Epithelial cell of proximal tubule (primary cell): ENCODE measurements around the gene GAB3. TPM values are rescaled to one million over a fixed set of nuclear protein-coding genes. Genes with fewer than 3 reads are reported as not detected.
"Not testable (repeated sequence)": the region's sequence is repeated elsewhere in the genome, so short reads cannot be mapped to it uniquely, and the experiment has no call there.

Source experiments
- DNase-seq: peaks from one replicate; pipeline ENCODE4 v3.0.0-alpha.2; 2011; ENCODE audit warnings: low read depth
- H3K4me3 ChIP-seq: 2 replicates; pipeline ENCODE4 v1.5.1; 2011; ENCODE audit warnings: low read depth, mild to moderate bottlenecking, low read length
- CTCF ChIP-seq: conservative IDR thresholded peaks from 2 replicates; pipeline ENCODE4 v1.5.1; 2012; ENCODE audit warnings: low read depth, mild to moderate bottlenecking, low read length
- total RNA-seq: library from RNA; depleted of rRNA; stranded (reverse); fragments of >200 nt; gene quantifications from 2 replicates; pipeline ENCODE4 v1.2.3, GENCODE V29; 2015

The GAB3 gene
- total RNA-seq, 1 donor from 2014 or later: not detected

- DNase-seq: no peak
- H3K4me3 ChIP-seq: no peak overlapping the region
- TF ChIP-seq CTCF: no peak
Measured at GRCh38 chrX:154652311-154653047, 98.4 kb downstream of the GAB3 start.

GRCh38 chrX:154650221-154650510 is 100.7 kb downstream of the GAB3 start:
- H3K4me3 ChIP-seq: no peak overlapping the region
- TF ChIP-seq CTCF: no peak
- DNase-seq: no peak

- no peak for DNase-seq
- H3K4me3 ChIP-seq: no peak overlapping the region
- no peak for TF ChIP-seq CTCF
Measured at GRCh38 chrX:154649503-154650220, 101.2 kb downstream of the GAB3 start.

GRCh38 chrX:154648931-154649330 is 101.9 kb downstream of the GAB3 start:
- no peak overlapping the region for H3K4me3 ChIP-seq
- DNase-seq: no peak
- no peak for TF ChIP-seq CTCF

- DNase-seq: not testable (repeated sequence)
Measured at GRCh38 chrX:154645745-154646378, 105.0 kb downstream of the GAB3 start.

GRCh38 chrX:154643708-154644107 is 107.2 kb downstream of the GAB3 start:
- H3K4me3 ChIP-seq, DNase-seq: not testable (repeated sequence)

More at GRCh38 chrX:154645745-154646378, 105.0 kb downstream of the GAB3 start:
- not testable (repeated sequence) for H3K4me3 ChIP-seq

- not testable (repeated sequence) for H3K4me3 ChIP-seq, DNase-seq
Measured at GRCh38 chrX:154641740-154642139, 109.1 kb downstream of the GAB3 start.

GRCh38 chrX:154633661-154634060 is 117.2 kb downstream of the GAB3 start:
- not testable (repeated sequence) for DNase-seq, H3K4me3 ChIP-seq

- not testable (repeated sequence) for DNase-seq, H3K4me3 ChIP-seq
Measured at GRCh38 chrX:154630949-154631348, 119.9 kb downstream of the GAB3 start.

- DNase-seq, H3K4me3 ChIP-seq: not testable (repeated sequence)
Measured at GRCh38 chrX:154628960-154629359, 121.9 kb downstream of the GAB3 start.

Other genes starting within 250 kb of the GAB3 start
- 24.8 and 31.8 TPM in 2 replicates for gene FAM3A, start 234.8 kb downstream of the GAB3 start, total RNA-seq
- 70.5 and 84.1 TPM in 2 replicates for gene G6PD, start 204.2 kb downstream of the GAB3 start, total RNA-seq
- 15.8 and 21.4 TPM in 2 replicates for gene IKBKG, start 203.5 kb downstream of the GAB3 start, total RNA-seq
- gene CTAG1A, start 165.9 kb downstream of the GAB3 start, total RNA-seq: not detected in 2 replicates
- not detected in 2 replicates for gene CTAG1B, start 131.8 kb downstream of the GAB3 start, total RNA-seq
- gene CTAG2, start 97.5 kb downstream of the GAB3 start, total RNA-seq: not detected in 2 replicates
- 41.2 and 66.1 TPM in 2 replicates for gene DKC1, start 11.8 kb upstream of the GAB3 start, total RNA-seq
- 9.2 and 10.3 TPM in 2 replicates for gene MPP1, start 54.4 kb upstream of the GAB3 start, total RNA-seq
- not detected in 2 replicates for gene SMIM9, start 83.6 kb upstream of the GAB3 start, total RNA-seq
- gene F8A1, start 135.3 kb upstream of the GAB3 start, total RNA-seq: 12.6 and 22.5 TPM in 2 replicates